Measurements from ENCODE around the gene WNK1. TPM values are rescaled to one million over a fixed set of nuclear protein-coding genes. Genes with fewer than 3 reads are reported as not detected.

The WNK1 gene
- total and polyA plus RNA-seq, 2 donors: 26.3 to 40.2 TPM

DNA sequence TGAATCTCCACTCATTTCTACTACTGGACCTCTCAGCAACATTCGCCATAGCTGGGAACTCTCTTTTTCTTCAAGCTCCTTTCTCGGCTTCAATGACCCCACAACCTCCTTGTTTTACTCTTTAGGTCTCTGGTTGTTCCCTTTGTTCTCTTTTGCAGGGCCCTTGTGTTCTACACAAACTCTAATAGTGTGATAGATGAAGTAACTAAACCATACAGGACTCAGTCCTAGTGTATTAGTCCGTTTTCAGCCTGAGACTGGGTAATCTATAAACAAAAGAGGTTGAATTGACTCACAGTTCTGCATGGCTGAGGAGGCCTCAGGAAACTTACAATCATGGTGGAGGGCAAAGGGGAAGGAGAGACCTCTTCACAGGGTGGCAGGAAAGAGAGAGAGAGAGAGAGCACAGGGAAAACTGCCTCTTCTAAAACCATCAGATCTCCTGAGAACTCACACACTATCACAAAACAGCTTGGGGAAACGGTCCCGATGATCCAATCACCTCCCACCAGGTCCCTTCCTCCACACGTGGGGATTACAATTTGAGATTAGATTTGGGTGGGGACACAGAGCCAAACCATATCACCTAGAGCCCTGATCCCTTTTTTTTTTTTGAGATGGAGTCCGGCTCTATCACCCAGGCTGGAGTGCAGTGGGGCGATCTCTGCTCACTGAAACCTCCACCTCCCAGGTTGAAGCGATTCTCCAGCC is 32.0 kb upstream of the WNK1 start:
- H3K9me3 ChIP-seq (ENCODE audit: control insufficient read depth in 2 of 2, insufficient read depth in 1 of 2, low read length in 1 of 2): no peaks in the 10 kb centered on the region
- no peaks in the 10 kb centered on the region for H3K27me3 ChIP-seq (ENCODE audit: control insufficient read depth in 2 of 2, insufficient read depth in 1 of 2, low read length in 1 of 2)
- H3K4me1 ChIP-seq (ENCODE audit: control insufficient read depth in 2 of 2, insufficient read depth in 2 of 2, low read length in 2 of 2): peaks cover 4 to 50% of the 10 kb centered on the region in 2 donors
- no peak overlapping the region for H3K27ac ChIP-seq (ENCODE audit: low read depth in 1 of 2, low read length in 1 of 2)
- 92% methylated on average over 9 of the region's 9 CpGs for WGBS
- no peaks in the 10 kb centered on the region for H3K36me3 ChIP-seq (ENCODE audit: control insufficient read depth in 2 of 2, insufficient read depth in 2 of 2, low read length in 1 of 2)
- H3K4me3 ChIP-seq (ENCODE audit: low read length in 2 of 2): no peak overlapping the region
- no peak for DNase-seq (ENCODE audit: low read depth in 6 of 9, low spot score in 9 of 9)

DNA sequence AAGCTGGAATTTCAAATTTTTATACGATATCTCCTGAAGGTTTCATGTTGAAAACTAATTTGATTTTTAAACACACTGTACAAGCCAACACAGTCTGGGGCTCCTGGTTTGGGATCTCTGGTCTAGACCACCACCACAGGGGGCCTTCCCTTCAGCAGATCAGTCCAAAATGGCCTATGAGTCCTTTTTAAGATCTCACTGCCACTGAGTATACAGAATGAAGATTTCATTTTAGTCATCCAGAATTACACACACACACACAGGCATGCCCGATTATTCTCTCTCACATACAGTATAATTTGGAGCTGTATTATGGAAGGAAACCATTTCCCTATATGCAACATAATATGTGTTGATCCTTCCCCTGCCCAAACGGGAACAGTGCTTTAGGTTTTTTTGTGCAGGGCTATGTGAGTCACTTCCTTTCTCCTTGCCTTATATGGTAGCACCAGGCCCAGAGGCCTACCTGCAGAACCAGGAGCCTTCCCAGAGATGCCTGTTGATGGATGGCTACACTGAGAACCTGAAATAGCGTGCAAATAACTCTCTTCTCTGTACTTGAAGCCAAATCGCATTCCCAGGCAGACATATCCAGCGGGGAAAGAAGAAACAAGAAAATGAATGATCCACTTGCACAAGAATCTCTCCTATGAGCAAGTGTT is 28.1 kb upstream of the WNK1 start:
- no peak overlapping the region for H3K4me3 ChIP-seq (ENCODE audit: low read length in 2 of 2)
- peak in 2 of 9 donors; percentile 37 to 69 for DNase-seq (ENCODE audit: low read depth in 6 of 9, low spot score in 9 of 9)
- H3K27ac ChIP-seq (ENCODE audit: low read depth in 1 of 2, low read length in 1 of 2): peak overlapping the region; percentile 50 to 59
- no peaks in the 10 kb centered on the region for H3K9me3 ChIP-seq (ENCODE audit: control insufficient read depth in 2 of 2, insufficient read depth in 1 of 2, low read length in 1 of 2)
- H3K27me3 ChIP-seq (ENCODE audit: control insufficient read depth in 2 of 2, insufficient read depth in 1 of 2, low read length in 1 of 2): no peaks in the 10 kb centered on the region
- WGBS: 63% methylated on average over 6 of the region's 6 CpGs
- H3K4me1 ChIP-seq (ENCODE audit: control insufficient read depth in 2 of 2, insufficient read depth in 2 of 2, low read length in 2 of 2): peaks cover 9 to 62% of the 10 kb centered on the region in 2 donors
- no peaks in the 10 kb centered on the region for H3K36me3 ChIP-seq (ENCODE audit: control insufficient read depth in 2 of 2, insufficient read depth in 2 of 2, low read length in 1 of 2)

DNA sequence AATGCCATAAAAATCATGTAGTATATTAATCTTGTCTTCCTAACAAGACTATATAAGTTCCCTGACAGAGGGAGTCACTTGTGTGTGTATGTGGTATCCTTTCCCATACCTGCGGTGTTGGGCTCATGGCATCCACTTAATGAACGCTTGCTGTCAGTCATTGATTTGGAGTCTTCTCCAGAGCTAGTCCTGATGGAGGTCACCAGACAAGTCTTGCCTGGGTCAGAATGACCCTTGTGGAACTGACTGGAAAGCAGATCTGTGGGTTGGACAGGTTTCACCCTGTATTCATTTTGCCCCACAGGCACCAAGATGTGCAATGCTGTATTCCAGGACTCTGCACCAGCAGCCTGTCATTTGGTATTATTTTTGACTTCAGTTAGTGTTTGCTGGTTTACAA is 27.3 kb upstream of the WNK1 start:
- no peak overlapping the region for H3K27ac ChIP-seq (ENCODE audit: low read depth in 1 of 2, low read length in 1 of 2)
- no peak overlapping the region for H3K4me3 ChIP-seq (ENCODE audit: low read length in 2 of 2)
- no peaks in the 10 kb centered on the region for H3K27me3 ChIP-seq (ENCODE audit: control insufficient read depth in 2 of 2, insufficient read depth in 1 of 2, low read length in 1 of 2)
- no peak for DNase-seq (ENCODE audit: low read depth in 6 of 9, low spot score in 9 of 9)
- H3K4me1 ChIP-seq (ENCODE audit: control insufficient read depth in 2 of 2, insufficient read depth in 2 of 2, low read length in 2 of 2): peaks cover 9 to 57% of the 10 kb centered on the region in 2 donors
- 97% methylated on average over 2 of the region's 2 CpGs for WGBS
- no peaks in the 10 kb centered on the region for H3K36me3 ChIP-seq (ENCODE audit: control insufficient read depth in 2 of 2, insufficient read depth in 2 of 2, low read length in 1 of 2)
- H3K9me3 ChIP-seq (ENCODE audit: control insufficient read depth in 2 of 2, insufficient read depth in 1 of 2, low read length in 1 of 2): no peaks in the 10 kb centered on the region

DNA sequence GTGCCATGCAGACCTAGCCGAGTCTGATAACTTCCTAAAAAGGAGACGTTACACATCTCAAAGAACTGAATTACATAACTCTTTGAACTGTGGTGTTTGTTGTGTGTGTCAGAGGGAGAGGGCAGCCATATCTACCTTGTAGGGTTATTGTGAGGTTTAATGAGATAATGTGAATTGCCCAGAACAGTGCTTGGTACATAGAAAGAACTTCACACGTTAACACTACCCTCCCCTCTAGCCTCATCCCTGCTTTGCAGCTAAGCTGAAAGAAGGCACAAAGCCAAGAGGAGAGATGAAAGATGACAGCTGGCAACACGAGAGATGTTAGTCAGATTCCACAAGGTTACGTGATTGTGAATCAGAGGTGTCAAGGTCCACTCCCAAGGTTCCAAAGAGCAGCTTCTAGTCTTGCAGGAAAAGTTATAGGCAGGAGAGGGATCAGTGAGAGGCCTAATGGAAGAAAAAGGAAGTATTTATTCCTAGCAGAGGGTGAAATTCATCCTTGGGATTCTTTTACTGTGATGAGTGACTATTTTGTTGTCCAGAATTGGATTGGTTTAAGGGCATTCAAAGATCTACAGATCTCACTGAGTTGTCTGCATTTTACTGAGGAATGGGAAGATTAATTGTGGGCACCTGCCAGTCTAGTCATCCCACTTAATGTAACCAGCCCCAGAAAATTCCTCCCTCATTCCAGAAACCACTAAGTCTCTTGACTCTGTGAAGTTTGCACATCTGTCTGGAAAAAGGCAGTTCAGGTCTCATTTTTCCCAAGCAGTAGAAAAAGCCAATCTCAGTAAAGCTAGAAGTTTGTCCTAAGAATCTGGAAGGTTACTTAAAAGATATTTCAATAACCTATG is 25.9 kb upstream of the WNK1 start:
- WGBS: 21% methylated on average over 5 of the region's 5 CpGs
- peak overlapping the region in 1 of 2 donors; percentile 77 for H3K27ac ChIP-seq (ENCODE audit: low read depth in 1 of 2, low read length in 1 of 2)
- peaks cover 0 to 4% of the 10 kb centered on the region in 2 donors for H3K9me3 ChIP-seq (ENCODE audit: control insufficient read depth in 2 of 2, insufficient read depth in 1 of 2, low read length in 1 of 2)

DNA sequence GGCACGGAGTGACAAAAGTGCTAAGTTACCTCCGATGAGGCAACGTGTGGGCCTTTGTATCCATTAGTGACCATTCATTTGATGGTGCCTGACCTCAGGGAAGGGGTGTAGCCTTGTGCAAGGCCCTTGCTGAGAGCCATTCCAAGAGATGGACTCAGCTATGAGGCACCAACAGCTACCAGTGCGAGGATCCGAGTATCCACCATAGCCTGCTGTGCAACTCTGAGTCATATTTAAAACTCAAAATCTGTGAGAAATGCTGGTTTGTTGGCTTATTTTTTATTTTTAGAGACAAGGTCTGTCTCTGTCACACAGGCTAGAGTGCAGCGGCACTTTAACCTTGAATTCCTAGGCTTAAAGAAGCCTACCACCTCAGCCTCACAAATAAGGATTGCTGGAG is 25.1 kb upstream of the WNK1 start:
- no peak overlapping the region for H3K4me3 ChIP-seq (ENCODE audit: low read length in 2 of 2)
- DNase-seq (ENCODE audit: low read depth in 6 of 9, low spot score in 9 of 9): no peak
- 98% methylated on average over 6 of the region's 6 CpGs for WGBS
- H3K36me3 ChIP-seq (ENCODE audit: control insufficient read depth in 2 of 2, insufficient read depth in 2 of 2, low read length in 1 of 2): no peaks in the 10 kb centered on the region
- peaks cover 9 to 55% of the 10 kb centered on the region in 2 donors for H3K4me1 ChIP-seq (ENCODE audit: control insufficient read depth in 2 of 2, insufficient read depth in 2 of 2, low read length in 2 of 2)
- peaks cover 0 to 4% of the 10 kb centered on the region in 2 donors for H3K9me3 ChIP-seq (ENCODE audit: control insufficient read depth in 2 of 2, insufficient read depth in 1 of 2, low read length in 1 of 2)
- H3K27me3 ChIP-seq (ENCODE audit: control insufficient read depth in 2 of 2, insufficient read depth in 1 of 2, low read length in 1 of 2): no peaks in the 10 kb centered on the region
- peak overlapping the region; percentile 27 to 36 for H3K27ac ChIP-seq (ENCODE audit: low read depth in 1 of 2, low read length in 1 of 2)

More for the DNA sequence above, 25.9 kb upstream of the WNK1 start:
- Histone ChIP-seq H3K4me3 (ENCODE audit: low read length in 2 of 2) (no peak overlapping the region), H3K4me1 (ENCODE audit: control insufficient read depth in 2 of 2, insufficient read depth in 2 of 2, low read length in 2 of 2) (peaks cover 9 to 60% of the 10 kb centered on the region in 2 donors), H3K27me3 (ENCODE audit: control insufficient read depth in 2 of 2, insufficient read depth in 1 of 2, low read length in 1 of 2) (no peaks in the 10 kb centered on the region), H3K36me3 (ENCODE audit: control insufficient read depth in 2 of 2, insufficient read depth in 2 of 2, low read length in 1 of 2) (no peaks in the 10 kb centered on the region)
- DNase-seq (ENCODE audit: low read depth in 6 of 9, low spot score in 9 of 9): peak in 3 of 9 donors; percentile 38 to 75 (median 55)

DNA sequence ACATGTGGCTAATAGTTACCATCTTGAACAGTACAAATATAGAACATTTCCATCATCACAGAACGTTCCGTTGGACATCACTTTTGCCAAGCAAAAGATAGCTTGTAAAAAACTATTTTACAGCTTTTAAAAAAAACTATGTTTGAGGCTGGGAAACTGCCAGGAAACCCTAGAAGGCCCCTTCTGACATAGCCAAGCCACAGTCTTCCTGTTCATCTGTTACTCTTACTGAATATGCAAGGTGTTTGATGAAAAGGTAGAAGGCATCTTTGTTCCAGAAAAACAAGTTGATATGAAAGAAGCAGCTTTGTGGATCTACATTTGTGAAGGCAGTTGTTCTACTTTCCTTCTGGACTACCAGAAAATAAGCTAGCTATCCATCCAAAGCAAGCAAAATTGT is 23.6 kb upstream of the WNK1 start:
- no peak overlapping the region for H3K4me3 ChIP-seq (ENCODE audit: low read length in 2 of 2)
- no peaks in the 10 kb centered on the region for H3K27me3 ChIP-seq (ENCODE audit: control insufficient read depth in 2 of 2, insufficient read depth in 1 of 2, low read length in 1 of 2)
- peaks cover 9 to 49% of the 10 kb centered on the region in 2 donors for H3K4me1 ChIP-seq (ENCODE audit: control insufficient read depth in 2 of 2, insufficient read depth in 2 of 2, low read length in 2 of 2)
- peak overlapping the region; percentile 22 to 92 for H3K27ac ChIP-seq (ENCODE audit: low read depth in 1 of 2, low read length in 1 of 2)
- 3% methylated on average over 2 of the region's 2 CpGs for WGBS
- H3K9me3 ChIP-seq (ENCODE audit: control insufficient read depth in 2 of 2, insufficient read depth in 1 of 2, low read length in 1 of 2): peaks cover 0 to 4% of the 10 kb centered on the region in 2 donors
- H3K36me3 ChIP-seq (ENCODE audit: control insufficient read depth in 2 of 2, insufficient read depth in 2 of 2, low read length in 1 of 2): no peaks in the 10 kb centered on the region
- DNase-seq (ENCODE audit: low read depth in 6 of 9, low spot score in 9 of 9): peak in 3 of 9 donors; percentile 58 to 87 (median 64)

DNA sequence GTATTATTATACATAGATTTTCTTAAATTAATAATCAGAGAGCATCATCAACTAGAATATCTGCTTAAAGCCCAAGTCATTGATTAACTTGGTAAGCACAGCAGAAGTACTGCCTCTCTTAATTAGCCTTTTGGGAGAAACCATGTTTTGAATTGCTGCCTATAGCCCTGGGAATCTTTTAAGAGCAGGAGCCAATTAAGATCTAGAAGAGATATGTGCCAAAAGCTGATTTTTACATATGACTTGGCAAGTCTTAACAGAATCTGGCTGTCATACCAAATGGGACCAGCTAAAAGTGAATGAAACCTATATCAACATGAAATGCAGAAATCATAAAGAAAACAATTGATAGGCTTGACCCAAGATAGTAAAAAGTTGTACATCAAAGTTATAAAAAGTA is 23.2 kb upstream of the WNK1 start:
- peak overlapping the region; percentile 55 to 92 for H3K27ac ChIP-seq (ENCODE audit: low read depth in 1 of 2, low read length in 1 of 2)
- DNase-seq (ENCODE audit: low read depth in 6 of 9, low spot score in 9 of 9): no peak
- peaks cover 0 to 4% of the 10 kb centered on the region in 2 donors for H3K9me3 ChIP-seq (ENCODE audit: control insufficient read depth in 2 of 2, insufficient read depth in 1 of 2, low read length in 1 of 2)
- peaks cover 9 to 47% of the 10 kb centered on the region in 2 donors for H3K4me1 ChIP-seq (ENCODE audit: control insufficient read depth in 2 of 2, insufficient read depth in 2 of 2, low read length in 2 of 2)
- H3K36me3 ChIP-seq (ENCODE audit: control insufficient read depth in 2 of 2, insufficient read depth in 2 of 2, low read length in 1 of 2): no peaks in the 10 kb centered on the region
- no peak overlapping the region for H3K4me3 ChIP-seq (ENCODE audit: low read length in 2 of 2)
- H3K27me3 ChIP-seq (ENCODE audit: control insufficient read depth in 2 of 2, insufficient read depth in 1 of 2, low read length in 1 of 2): no peaks in the 10 kb centered on the region

DNA sequence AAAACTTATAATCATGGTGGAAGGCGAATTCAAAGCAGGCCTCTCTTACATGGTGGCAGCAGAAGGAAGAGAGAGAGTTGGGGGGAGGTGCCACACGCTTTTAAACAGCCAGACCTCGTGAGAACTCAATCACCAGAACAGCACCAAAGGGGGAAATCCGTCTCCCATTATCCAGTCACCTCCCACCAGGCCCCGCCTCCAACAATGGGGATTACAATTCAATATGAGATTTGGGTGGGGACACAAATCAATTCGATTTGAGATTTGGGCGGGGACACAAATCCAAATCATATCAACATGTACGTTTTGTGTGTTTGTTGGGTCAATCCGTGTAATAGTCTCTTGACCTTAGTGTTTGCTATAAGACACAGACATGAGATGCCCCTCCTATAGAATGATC is 21.8 kb upstream of the WNK1 start:
- Histone ChIP-seq H3K36me3 (ENCODE audit: control insufficient read depth in 2 of 2, insufficient read depth in 2 of 2, low read length in 1 of 2) (no peaks in the 10 kb centered on the region), H3K4me3 (ENCODE audit: low read length in 2 of 2) (no peak overlapping the region), H3K4me1 (ENCODE audit: control insufficient read depth in 2 of 2, insufficient read depth in 2 of 2, low read length in 2 of 2) (peaks cover 9 to 38% of the 10 kb centered on the region in 2 donors), H3K27me3 (ENCODE audit: control insufficient read depth in 2 of 2, insufficient read depth in 1 of 2, low read length in 1 of 2) (no peaks in the 10 kb centered on the region), H3K27ac (ENCODE audit: low read depth in 1 of 2, low read length in 1 of 2) (no peak overlapping the region), H3K9me3 (ENCODE audit: control insufficient read depth in 2 of 2, insufficient read depth in 1 of 2, low read length in 1 of 2) (peaks cover 0 to 4% of the 10 kb centered on the region in 2 donors)
- WGBS: 98% methylated on average over 9 of the region's 9 CpGs
- DNase-seq (ENCODE audit: low read depth in 6 of 9, low spot score in 9 of 9): no peak

All from thymus (tissue), 11 donors.